ENCODE results near the gene ITSN1.

ITSN1 gene

DNA sequence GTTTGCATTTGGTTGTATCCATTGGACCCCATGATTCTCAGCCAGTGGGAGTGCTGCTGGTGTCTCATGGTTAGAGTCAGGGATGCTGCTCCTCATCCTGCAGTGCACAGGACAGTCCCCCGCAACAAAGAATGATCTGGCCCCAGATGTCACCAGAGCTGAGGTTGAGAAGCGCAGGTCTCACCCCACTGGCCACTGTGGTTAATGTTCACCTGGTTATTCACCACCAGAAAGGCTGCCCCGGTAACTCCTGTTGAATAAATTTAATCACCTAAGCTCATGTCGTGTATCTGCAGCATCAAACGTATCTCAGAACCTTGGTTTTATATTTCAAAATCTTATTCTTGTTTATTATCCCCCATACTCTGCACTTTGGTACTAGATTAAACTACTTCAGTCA is 197.5 kb downstream of the ITSN1 start:
- DNase-seq (ENCODE audit: low spot score): no peak
- TF ChIP-seq, protein P1, sequence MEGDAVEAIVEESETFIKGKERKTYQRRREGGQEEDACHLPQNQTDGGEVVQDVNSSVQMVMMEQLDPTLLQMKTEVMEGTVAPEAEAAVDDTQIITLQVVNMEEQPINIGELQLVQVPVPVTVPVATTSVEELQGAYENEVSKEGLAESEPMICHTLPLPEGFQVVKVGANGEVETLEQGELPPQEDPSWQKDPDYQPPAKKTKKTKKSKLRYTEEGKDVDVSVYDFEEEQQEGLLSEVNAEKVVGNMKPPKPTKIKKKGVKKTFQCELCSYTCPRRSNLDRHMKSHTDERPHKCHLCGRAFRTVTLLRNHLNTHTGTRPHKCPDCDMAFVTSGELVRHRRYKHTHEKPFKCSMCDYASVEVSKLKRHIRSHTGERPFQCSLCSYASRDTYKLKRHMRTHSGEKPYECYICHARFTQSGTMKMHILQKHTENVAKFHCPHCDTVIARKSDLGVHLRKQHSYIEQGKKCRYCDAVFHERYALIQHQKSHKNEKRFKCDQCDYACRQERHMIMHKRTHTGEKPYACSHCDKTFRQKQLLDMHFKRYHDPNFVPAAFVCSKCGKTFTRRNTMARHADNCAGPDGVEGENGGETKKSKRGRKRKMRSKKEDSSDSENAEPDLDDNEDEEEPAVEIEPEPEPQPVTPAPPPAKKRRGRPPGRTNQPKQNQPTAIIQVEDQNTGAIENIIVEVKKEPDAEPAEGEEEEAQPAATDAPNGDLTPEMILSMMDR (IDR thresholded peaks at IDR 0.05; ENCODE audit: extremely low read depth, missing control alignments): no peak

GRCh38 chr21:33840771-33841170 is 198.5 kb downstream of the ITSN1 start:
- DNase-seq (ENCODE audit: low spot score): no peak
- TF ChIP-seq, protein P1 (IDR thresholded peaks at IDR 0.05; ENCODE audit: extremely low read depth, missing control alignments): no peak

DNA sequence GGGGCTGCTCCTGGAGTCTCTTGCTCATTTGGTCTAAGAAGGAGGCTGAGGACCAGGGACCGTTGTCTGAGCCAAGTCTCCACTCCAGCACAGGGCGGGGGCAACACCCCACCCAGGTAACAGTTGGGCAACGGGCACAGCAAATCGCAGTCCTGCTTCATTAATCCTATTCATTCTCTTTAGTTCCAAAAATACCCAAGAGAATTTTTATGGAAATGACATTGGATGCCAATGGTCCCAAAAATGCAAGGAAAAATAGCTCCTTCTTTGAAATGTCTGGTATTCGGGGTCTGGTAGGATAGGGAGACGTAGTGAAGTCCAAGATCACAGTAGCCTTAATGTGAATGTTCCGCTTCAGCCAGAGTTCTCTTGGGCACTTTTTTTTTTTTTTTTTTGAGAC is 199.3 kb downstream of the ITSN1 start:
- TF ChIP-seq, protein P1 (IDR thresholded peaks at IDR 0.05; ENCODE audit: extremely low read depth, missing control alignments): no peak
- no peak for DNase-seq (ENCODE audit: low spot score)

- DNase-seq (ENCODE audit: low spot score): no peak
- TF ChIP-seq, protein P1 (IDR thresholded peaks at IDR 0.05; ENCODE audit: extremely low read depth, missing control alignments): no peak
Observed at GRCh38 chr21:33843216-33843615, 200.9 kb downstream of the ITSN1 start.

DNA sequence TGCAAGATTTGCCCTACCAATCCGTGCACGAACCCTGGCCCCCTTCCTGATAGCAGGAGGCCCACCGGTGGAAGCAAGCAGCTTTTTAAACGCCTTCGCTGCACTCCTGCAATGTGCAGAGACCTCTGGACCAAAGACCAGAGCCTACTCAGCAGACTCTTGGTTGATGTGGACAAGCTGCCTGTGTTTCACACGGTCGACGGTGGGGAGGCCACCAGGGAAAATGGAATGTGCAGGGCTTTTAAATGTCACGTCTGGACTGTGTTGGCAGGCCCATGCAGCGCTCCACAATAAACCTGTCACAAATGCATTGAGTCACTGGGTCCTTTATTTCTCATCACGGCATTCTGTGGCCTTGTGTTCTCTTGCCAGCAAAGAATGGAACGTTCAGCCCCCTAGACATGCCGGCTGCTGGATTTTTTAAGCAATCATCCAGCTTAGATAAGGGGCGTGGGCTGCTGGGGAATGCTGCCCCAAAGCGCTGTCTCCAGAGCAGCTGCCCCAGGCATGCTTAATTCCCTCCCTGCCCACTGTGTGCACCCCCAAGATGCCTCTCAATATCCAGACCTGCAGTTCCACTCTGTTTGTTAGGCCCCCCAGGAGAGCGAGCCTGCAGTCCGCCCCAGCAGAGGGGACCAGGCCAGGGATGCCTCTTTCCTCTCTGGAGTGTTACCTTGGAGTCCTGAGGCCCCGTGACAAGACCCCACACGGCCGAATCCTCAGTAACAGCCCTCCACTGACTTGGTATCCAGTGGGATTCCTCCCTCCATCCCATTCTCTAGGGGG is 202.0 kb downstream of the ITSN1 start:
- TF ChIP-seq, protein P1 (IDR thresholded peaks at IDR 0.05; ENCODE audit: extremely low read depth, missing control alignments): no peak

GRCh38 chr21:33844890-33845205 is 202.5 kb downstream of the ITSN1 start:
- TF ChIP-seq, protein P1 (IDR thresholded peaks at IDR 0.05; ENCODE audit: extremely low read depth, missing control alignments): no peak
- no peak for DNase-seq (ENCODE audit: low spot score)

More for the DNA sequence above, 202.0 kb downstream of the ITSN1 start:
- DNase-seq (ENCODE audit: low spot score): no peak

GRCh38 chr21:33846141-33846540 is 203.8 kb downstream of the ITSN1 start:
- no peak for DNase-seq (ENCODE audit: low spot score)
- TF ChIP-seq, protein P1 (IDR thresholded peaks at IDR 0.05; ENCODE audit: extremely low read depth, missing control alignments): no peak

All from GM20000 (cell line).